Ovary (tissue), 3 donors: ENCODE results near the gene ZBTB7B.
A peak's percentile ranks its signal among the peaks of the same experiment; 100 is the strongest.

Experiments used
- EP300 ChIP-seq: sonication (generic); formaldehyde crosslinking; IDR thresholded peaks from one replicate; pipeline ENCODE4 v1.6.1; 2017; ENCODE audit warnings: antibody characterized with exemption
- POLR2A ChIP-seq: fragments of 450-650 bp; IDR thresholded peaks from one replicate; pipeline ENCODE4 v1.6.1; 2017; ENCODE audit warnings: antibody characterized with exemption, mild to moderate bottlenecking, moderate library complexity
- TF ChIP-seq, protein P1 (sequence below), 3 donors: fragments of 450-650 bp in 2 of 3; fragments of 200-600 bp in 1 of 3; IDR thresholded peaks; one replicate each; pipeline versions ENCODE4 v1.5.1 to v1.8.0; 2016 to 2022; ENCODE audit warnings: antibody characterized with exemption in 3 of 3, mild to moderate bottlenecking in 1 of 3
- donor health status: DM: no; HTN: no; CAD: no.

DNA sequence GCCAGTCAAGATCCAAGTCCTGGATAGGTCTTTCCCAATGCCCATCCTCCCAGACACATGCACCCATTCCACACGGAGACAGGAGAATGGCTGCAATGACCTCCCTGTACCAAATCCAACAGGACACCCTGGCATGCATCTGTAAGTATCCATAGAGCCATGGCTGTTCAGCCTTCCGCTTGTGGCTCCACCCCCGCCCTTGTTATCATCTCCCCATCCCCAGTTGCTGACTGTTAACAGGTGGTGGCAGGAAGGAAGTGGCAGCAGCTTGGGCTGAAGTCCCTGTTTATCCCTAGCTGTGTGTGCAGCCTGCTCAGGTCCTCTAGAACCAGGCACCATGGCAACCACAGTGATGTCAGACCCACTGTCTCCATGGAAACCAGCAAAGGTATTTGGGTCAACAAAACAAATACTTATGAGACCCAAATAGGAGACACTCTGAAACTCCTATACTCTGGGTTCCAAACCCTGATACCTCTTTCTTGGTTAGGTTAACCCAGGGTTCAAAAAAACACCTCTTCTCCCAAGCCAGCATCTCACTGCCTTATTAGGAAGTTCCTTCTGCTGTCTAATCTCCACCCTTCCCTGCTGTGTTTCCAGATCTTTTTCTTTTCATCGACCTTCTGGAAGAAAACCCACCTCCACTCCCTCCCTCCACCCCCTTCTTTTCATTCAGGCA is 47.4 kb upstream of the ZBTB7B start:
- TF ChIP-seq, protein P1, sequence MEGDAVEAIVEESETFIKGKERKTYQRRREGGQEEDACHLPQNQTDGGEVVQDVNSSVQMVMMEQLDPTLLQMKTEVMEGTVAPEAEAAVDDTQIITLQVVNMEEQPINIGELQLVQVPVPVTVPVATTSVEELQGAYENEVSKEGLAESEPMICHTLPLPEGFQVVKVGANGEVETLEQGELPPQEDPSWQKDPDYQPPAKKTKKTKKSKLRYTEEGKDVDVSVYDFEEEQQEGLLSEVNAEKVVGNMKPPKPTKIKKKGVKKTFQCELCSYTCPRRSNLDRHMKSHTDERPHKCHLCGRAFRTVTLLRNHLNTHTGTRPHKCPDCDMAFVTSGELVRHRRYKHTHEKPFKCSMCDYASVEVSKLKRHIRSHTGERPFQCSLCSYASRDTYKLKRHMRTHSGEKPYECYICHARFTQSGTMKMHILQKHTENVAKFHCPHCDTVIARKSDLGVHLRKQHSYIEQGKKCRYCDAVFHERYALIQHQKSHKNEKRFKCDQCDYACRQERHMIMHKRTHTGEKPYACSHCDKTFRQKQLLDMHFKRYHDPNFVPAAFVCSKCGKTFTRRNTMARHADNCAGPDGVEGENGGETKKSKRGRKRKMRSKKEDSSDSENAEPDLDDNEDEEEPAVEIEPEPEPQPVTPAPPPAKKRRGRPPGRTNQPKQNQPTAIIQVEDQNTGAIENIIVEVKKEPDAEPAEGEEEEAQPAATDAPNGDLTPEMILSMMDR (IDR thresholded peaks at IDR 0.05) = no peak
- peak; percentile 22 for TF ChIP-seq POLR2A
- no peak for TF ChIP-seq EP300
